ENCODE measurements around the gene UBE2J2.

UBE2J2 gene

DNA sequence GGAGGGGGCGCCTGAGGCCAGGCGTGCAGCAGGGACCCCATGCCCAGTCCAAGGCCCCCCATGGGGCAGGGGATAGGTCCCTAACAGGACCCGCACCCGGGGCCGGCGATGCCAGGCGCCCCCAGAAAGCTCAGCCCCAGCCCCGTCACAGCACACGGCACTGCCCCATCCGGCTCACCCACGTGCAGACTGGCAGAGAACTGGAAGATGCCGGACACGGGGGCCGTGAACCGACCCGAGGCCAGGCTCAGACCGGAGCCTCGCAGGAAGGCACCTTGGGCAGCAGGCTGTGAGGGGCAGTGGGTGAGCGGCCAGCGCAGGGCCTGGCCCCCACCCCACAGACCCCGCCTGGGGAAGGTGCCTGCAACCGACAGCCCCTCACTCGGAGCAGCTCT, 30.4 kb downstream of the UBE2J2 start:
- DNase-seq (ENCODE audit: extremely low spot score, insufficient read length, low read depth): no peak
- no peak for FAIRE-seq

DNA sequence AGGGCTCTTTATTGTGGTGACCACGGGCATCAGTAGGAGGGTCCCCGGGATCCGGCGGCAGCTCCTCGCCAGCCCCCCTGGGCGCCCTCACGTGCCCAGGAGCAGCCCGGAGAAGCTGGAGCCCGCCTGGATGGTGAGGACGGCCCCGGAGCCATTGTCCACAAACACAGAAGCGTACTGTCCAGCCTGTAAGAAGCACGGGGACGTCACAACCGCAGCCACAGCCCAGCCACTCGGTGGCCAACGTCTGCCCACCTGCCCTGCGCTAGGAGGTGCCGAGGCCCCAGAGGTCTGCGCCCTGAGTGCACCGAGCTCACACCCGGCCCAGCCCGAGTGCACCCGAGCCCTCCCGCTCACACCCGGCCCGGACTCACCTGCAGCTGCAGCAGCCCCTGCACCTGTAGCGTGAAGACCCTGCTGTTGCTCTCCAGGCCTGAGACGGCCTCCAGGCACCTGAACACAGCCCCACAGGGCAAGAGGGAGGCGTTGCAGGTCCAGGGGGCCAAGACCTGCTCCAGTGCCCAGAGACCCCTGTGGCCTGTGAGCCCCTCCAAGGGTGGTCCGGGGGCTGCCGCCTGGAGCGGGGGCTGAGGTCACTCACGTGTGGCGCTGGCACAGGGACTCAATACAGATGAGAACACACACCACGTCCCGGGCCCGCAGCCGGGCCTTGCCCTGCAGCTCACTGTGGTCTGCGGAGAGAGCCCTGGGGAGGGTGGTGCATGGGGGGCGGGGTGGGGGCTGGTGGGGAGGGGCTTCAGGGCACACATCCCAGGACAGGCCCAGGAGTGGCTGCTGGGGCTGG, 31.0 kb downstream of the UBE2J2 start:
- no peak for DNase-seq (ENCODE audit: extremely low spot score, insufficient read length, low read depth)
- no peak for FAIRE-seq

DNA sequence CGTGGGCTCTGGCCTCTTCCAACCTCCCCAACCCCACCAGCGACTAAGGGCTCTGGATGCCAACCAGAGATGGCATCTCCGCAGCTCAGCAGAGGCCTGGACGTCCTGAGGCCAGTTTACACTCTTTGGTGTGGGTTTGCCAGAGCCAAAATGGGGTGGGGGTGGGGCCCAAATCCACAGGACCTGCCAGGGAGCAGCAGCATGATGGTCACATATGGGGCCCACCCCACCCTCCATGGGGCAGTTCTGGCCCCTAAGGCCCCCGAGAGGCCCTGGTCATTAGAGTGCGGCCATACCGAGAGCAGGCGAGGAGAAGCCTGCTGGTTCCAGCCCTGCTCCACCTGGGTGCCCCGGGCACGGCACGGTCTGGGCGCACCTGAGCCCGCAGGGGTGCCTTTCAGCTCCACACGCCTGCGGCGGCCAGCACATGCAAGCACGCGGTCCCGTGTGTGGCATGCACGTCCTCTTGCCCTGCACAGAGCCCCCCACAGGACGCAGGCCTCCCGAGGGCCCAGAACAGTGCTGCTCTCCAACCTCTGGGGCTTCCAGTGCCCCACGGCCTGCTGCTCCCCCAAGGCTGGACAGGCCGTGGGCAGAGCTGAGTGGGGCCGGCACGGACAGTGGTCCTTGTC, 31.9 kb downstream of the UBE2J2 start:
- no peak for FAIRE-seq
- DNase-seq (ENCODE audit: extremely low spot score, insufficient read length, low read depth): no peak

DNA sequence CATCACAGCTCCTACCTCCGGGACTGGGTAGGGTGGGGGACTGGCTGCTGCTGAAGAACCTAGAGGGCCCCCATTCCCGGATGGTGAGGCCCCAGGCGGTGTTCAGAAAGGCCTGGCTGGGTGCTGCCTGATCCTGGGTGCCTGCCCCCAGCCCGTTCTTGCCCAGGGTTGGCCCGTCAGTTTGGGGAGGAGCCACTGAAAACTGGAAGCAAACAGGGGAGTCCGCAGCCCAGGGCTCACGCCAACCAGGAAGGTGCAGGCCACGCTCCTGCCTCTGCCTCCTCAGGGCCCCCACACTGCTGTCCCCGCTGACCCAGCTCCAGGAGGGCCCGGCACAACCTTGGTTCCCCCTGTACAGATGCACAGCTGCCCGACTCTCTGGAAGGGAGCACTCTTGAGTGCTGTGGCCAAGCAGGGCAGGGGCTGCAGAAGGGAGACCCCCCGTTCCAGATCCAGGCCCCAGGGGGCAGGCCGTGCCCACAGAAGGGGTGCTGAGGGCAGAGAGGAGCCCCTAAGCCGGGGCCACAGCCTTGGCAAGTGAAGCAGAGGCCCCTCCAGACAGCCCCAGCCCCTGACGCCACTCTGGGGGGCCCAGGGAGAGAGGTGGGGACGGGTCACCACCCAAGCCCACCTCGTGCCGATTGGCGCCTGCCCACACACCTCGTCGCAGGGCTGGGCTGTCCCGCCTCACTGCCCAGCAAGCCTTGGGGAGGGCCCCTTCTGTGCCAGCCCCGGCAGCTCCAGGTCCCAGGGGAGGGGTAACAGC, 32.6 kb downstream of the UBE2J2 start:
- FAIRE-seq (no peak), DNase-seq (ENCODE audit: extremely low spot score, insufficient read length, low read depth) (no peak)

DNA sequence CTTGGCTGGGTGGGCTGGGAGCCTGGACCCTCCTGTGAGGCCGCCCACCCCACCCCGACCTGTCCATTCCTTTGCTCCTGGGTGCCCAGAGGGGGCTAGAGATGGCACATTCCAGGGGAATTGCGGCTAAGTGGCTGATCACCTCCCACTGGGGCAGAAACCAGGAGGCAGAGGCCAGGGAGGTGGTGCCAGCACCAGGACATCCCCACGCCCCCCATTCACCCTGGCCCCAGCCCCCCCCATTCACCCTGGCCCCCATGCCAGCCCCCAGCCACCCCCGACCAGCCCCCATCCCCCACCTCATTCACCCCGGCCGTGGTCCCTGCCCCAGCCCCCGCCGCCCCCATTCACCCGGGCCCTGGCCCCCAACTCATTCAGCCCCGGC, 33.3 kb downstream of the UBE2J2 start:
- FAIRE-seq: no peak

DNA sequence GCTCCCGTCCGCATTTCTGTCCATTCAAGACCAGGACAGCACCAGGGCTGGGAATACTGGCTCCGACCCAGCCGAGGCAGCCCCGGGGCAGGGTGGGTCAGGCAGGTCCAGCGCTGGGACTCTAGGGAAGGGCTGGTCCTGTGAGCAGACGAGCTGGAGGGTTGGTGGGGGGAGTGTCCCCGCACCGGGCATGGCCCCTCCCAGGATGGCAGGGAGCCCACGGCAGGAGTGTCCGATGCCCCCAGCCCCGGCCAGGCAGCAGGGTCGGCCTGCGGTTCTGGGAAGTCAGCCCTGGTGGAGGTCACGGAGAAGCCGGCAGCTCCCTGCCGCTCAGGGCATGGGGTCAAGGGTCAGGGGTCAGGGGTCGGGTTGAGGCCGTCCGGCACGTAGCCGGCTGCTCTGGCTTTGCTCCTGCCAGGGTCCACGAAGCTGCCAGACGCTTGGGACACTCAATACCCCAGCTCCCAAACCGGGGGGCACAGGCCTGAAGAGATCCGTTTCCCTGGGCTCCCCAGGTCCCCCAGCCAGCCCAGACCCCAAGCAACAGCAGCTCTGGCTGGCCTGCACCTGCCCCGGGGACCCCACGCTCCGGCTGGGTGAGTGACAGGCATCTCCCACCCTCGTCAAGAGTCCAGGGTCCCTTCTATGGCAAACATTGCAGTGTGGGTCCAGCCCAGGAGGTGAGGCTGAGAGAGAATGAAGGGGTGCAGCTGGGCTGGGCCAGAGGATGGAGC, 33.9 kb downstream of the UBE2J2 start:
- DNase-seq (ENCODE audit: extremely low spot score, insufficient read length, low read depth): no peak
- no peak for FAIRE-seq

More for the DNA sequence above, 33.3 kb downstream of the UBE2J2 start:
- DNase-seq (ENCODE audit: extremely low spot score, insufficient read length, low read depth): no peak

DNA sequence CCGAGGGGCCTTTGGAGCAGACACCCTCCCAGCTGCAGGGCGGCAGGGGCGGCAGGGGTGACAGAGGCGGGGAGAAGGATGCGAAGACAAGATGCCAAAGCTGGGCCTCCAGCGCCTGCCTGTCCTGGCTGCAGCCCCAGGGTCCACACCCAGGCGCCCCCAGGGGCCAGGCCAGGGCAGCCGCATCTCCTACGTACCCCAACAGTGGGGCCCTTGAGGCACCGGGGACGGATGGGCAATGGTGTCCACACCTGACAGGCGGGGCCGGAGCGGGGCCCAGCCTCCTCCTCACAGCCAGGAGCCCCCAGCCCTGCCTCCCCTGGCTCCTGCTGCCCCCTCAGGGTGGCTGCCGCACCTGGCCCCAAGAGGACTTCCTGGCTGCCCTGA, 34.4 kb downstream of the UBE2J2 start:
- FAIRE-seq: no peak

DNA sequence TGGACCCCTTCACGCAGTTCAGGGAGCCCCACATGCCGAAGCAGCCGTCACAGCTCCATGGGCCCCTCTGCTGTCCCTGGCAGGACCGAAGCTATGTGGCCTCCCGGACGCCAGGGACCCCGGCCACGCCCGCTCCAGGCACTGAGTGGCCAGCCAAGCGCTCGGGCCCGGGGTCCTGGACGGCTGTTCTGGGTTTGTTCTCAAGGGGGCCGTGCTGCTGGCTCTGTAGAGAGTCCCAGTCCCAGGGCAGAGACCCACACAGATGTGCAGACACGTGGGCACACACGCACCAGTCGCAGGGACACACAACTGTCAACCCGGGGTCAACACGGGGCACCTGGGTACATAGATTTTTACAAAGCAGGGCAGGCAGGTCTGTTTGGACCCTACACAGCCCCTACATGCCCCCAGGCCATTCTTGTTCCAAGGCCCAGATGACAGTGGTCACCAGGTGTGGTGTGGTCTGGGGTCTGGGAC, 34.9 kb downstream of the UBE2J2 start:
- DNase-seq (ENCODE audit: extremely low spot score, insufficient read length, low read depth) (no peak), FAIRE-seq (no peak)

More for the DNA sequence above, 34.4 kb downstream of the UBE2J2 start:
- no peak for DNase-seq (ENCODE audit: extremely low spot score, insufficient read length, low read depth)

DNA sequence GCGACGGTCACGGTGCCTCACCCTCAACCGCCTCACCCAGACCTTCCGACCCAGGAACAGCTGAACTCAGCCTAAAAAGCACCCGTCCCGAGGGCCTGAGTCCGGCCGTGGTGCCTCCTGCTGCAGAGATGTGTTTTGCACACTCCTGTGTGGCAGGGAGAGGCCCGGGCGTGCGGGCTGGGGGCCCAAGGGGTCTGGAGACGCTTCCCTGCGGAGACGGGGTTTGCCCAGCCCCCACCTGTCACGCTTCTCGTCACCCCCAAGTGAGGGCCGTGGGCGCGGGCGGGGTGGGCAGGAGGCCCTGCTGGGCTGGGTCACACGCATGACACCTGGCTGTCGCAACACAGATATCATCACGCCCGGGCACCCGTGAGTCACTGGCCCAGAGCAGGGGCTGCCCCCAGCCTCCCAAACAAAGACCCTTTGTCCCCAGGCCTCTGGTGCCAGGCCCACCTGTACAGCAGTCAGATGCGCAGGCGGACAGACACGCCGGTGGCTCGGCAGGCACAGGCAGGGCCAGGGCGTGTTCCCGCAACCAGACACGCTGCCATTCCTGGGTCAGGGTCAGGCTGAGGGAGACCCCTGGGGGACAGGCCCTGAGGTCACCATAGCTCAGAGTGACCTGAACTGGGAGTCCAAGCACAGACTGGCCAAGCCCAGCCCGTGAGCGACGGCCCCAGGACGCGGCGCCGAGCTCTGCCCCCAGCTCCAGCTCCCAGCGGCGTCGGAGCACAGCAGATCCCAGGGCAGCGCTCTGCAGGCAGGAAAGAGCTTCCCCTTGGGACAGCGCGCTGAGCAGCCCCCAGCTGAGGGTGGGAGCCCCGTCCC, 35.6 kb downstream of the UBE2J2 start:
- no peak for FAIRE-seq
- DNase-seq (ENCODE audit: extremely low spot score, insufficient read length, low read depth): no peak

DNA sequence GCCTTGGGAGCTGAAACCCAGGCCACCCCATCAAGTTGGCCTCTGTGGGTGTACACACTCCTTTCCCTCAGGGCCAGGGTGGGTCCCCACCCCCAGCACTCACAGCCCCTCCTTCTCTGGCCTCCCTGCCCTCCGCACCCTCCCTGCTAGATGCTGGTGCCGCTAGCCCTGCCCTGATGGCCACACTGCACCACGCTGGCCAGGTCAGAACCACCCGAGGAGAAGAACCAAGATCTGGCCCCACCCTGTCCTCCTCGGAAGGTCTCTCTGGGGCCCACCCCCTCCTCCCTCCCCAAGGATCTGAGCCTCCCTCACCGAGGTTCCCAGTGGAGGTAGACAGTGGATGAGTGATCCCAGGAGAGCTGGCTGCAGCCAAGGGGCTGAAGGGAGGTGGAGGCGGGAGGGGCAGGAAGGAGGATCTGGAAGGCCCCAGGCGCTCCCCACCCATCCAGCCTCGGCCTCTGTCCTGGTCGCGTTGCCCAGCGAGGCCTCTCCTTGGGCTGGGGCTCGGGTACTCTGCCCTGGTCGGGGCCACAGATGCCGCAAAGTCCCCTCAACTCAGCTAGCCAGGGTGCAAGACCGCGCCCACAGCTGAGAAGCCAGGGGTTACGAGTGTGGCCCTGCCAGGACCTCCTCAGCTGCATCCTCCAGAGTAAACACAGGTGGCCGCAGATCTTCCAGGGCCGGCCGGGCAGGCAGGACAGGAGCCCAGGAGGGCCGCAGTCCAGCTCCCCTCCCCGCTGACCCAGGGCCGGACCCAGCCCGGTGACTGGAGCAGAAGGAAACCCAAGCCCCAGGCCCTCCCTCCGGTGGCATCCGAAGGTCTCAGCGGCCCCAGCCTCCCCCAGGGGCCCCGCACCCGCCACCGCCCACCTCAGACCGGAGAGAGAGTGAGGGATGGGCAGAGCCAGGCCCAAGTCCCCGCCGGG, 36.4 kb downstream of the UBE2J2 start:
- DNase-seq (ENCODE audit: extremely low spot score, insufficient read length, low read depth): no peak

DNA sequence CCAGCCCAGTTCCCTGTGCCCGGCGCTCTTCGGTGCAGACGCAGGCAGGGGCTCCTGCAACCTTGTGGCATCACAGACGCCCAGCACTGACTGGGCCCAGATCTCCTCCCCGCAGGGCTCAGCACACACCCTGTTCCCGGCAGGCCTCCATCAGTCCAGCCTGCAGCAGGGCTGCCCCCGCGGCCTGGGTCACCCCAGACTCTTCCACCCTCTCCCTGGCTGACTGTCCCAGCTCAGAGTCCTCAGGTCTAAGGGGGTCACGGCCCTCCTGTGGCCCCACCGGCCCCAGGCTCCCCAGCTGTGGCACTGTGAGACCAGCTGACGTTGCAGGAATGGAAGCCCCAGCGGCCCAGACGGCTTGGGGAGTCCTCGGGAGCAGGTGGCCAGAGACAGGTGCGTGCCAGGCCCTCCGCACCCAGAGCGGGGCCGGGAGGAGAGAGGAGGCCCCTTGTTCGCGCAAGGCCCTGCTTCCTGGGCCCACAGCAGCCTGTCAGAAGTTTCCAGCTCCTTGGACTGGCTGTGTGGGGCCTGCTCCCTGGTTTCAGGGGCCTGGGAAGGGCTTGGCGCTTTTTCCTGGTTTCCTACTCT, 37.4 kb downstream of the UBE2J2 start:
- FAIRE-seq (no peak), DNase-seq (ENCODE audit: extremely low spot score, insufficient read length, low read depth) (no peak)

More for the DNA sequence above, 36.4 kb downstream of the UBE2J2 start:
- no peak for FAIRE-seq

DNA sequence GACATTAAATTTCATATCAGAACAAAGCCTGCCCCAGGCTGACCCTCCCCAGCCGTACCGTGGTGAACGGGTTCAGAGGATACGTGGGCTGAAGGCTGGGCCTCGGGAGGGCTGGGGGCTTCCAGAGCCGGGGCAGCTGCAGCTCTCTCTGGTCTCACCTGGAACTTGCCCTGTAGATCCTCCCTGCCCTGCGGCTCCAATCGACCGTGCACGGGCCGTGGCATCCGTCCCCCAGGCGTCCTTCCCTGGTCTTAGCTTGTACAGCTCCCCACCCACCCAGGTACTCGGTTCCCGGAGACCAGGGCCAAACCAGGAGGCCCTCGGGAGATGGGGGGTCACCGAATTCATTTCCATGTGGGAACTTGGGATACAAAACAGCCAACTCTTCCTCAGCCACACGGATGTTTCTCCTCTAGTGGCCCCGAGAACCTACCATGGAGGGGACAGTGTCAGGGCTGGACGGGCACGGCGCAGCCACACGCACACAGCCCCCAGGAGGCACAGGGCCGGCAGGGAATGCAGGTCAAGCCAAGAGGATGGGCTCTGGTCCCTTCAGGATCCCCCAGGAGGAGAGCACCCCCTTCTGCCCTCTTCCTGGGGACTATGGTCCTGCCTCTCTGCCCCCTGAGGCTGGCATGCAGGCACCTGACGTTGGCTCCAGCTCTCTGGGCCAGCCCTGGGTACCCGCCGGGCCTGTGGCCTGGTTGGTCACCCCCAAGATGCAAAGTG, 38.5 kb downstream of the UBE2J2 start:
- no peak for FAIRE-seq
- no peak for DNase-seq (ENCODE audit: extremely low spot score, insufficient read length, low read depth)

DNA sequence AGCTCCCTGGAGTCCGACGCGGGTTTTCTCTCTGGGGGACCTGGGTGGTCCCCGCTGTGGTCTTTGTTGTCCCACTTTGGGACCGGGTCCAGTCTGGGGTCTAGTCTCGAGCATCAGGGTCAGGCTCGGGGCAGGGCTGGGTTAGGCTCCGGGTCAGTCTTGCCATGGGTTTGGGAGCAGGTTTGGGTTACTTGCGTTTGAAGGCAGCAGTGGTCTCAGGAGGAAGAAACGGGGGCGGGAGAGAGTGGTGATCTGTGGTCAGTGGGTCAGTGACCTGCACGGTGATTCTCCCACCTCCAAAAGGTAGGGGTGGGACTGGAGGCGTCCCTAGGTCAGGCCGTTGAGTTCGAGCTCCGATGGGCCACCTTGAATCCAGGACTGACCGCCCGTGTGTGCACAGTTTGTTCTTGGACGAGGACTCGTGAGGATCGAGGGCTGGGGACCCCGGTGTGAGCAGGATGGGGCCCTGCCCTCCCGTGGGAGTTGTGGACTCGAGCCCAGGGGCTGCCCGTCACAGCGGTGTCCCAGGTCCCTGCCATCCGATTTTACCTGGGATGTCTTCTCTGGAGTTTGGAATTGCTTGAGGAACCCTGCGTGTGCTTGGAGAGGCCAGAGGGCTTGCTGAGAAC, 39.4 kb downstream of the UBE2J2 start:
- no peak for FAIRE-seq
- no peak for DNase-seq (ENCODE audit: extremely low spot score, insufficient read length, low read depth)

DNA sequence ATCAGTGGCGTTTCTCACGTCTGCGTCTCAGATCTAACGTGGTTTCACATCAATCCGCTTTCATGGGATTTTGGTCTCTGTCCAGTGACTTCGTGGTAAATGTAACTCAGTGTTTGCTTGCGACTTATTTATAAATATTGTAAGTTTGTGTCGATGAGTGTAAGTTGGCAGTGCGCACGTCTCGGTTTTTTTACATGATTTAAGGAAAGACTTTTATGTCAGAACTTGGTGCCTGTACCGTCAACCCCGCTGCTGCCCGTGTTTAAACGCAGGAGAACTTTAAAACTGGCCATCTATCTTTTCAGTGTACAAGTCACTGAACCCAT, 40.1 kb downstream of the UBE2J2 start:
- no peak for DNase-seq (ENCODE audit: extremely low spot score, insufficient read length, low read depth)
- FAIRE-seq: no peak

DNA sequence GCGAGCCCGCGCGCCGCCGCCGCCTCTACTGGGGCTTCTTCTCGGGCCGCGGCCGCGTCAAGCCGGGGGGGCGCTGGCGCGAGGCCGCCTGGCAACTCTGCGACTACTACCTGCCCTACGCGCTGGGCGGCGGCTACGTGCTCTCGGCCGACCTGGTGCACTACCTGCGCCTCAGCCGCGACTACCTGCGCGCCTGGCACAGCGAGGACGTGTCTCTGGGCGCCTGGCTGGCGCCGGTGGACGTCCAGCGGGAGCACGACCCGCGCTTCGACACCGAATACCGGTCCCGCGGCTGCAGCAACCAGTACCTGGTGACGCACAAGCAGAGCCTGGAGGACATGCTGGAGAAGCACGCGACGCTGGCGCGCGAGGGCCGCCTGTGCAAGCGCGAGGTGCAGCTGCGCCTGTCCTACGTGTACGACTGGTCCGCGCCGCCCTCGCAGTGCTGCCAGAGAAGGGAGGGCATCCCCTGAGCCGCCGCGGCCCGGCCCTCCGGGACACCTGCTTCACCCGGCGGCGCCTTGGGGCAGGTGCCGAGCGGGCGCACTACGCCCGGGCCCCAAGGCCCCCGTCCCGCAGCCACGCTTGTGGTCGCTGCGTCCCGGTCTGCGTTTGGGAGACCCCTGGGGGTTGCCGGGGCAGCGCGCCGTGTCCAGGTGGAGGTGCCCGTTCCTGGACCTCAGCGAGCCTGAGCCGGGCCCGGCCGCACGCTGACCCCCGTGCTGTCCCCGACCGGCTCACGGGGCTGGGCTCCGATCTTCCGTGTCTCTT, 40.7 kb downstream of the UBE2J2 start:
- DNase-seq (ENCODE audit: extremely low spot score, insufficient read length, low read depth) (no peak), FAIRE-seq (no peak)

DNA sequence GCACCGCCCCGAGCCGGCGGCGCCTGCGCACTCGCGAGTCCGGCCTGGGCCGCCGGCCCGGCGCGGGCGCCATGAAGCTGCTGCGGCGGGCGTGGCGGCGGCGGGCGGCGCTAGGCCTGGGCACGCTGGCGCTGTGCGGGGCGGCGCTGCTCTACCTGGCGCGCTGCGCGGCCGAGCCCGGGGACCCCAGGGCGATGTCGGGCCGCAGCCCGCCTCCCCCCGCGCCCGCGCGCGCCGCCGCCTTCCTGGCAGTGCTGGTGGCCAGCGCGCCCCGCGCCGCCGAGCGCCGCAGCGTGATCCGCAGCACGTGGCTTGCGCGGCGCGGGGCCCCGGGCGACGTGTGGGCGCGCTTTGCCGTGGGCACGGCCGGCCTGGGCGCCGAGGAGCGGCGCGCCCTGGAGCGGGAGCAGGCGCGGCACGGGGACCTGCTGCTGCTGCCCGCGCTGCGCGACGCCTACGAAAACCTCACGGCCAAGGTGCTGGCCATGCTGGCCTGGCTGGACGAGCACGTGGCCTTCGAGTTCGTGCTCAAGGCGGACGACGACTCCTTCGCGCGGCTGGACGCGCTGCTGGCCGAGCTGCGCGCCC, 41.4 kb downstream of the UBE2J2 start, which contains the start of gene B3GALT6:
Gene B3GALT6 (plus strand): TSS at position 30 of the 588 bp plus-strand sequence. CDS start 42 bp downstream, at position 72.
- no peak for FAIRE-seq
- DNase-seq (ENCODE audit: extremely low spot score, insufficient read length, low read depth): no peak
